NCI-H446 (cell line): ENCODE data around the gene CD244.
"Not testable (repeated sequence)": the region's sequence is repeated elsewhere in the genome, so short reads cannot be mapped to it uniquely, and the experiment has no call there.

Experiments used
- DNase-seq, 2 experiments: peaks; one replicate each; lab custom pipeline; 2025; lab: John Stamatoyannopoulos, UW

Gene CD244

GRCh38 chr1:160879056-160879455, 16.4 kb upstream of the CD244 start:
- no peak for DNase-seq

GRCh38 chr1:160877221-160877620, 14.5 kb upstream of the CD244 start:
- no peak for DNase-seq

GRCh38 chr1:160876311-160876710, 13.6 kb upstream of the CD244 start:
- no peak for DNase-seq

GRCh38 chr1:160875591-160875990, 12.9 kb upstream of the CD244 start:
- not testable (repeated sequence) for DNase-seq

- no peak for DNase-seq
Observed at GRCh38 chr1:160874935-160875334, 12.2 kb upstream of the CD244 start.

GRCh38 chr1:160868141-160868540, 5.5 kb upstream of the CD244 start:
- no peak for DNase-seq

GRCh38 chr1:160867651-160868050, 5.0 kb upstream of the CD244 start:
- DNase-seq = not testable (repeated sequence)

GRCh38 chr1:160866695-160867260, 4.1 kb upstream of the CD244 start:
- no peak for DNase-seq

- no peak for DNase-seq
Observed at GRCh38 chr1:160866001-160866694, 3.5 kb upstream of the CD244 start.

GRCh38 chr1:160865337-160865736, 2.6 kb upstream of the CD244 start:
- no peak for DNase-seq

- DNase-seq = no peak
Observed at GRCh38 chr1:160864173-160864572, 1.5 kb upstream of the CD244 start.

GRCh38 chr1:160863774-160864131, 1.1 kb upstream of the CD244 start:
- no peak for DNase-seq

- DNase-seq = no peak
Observed at GRCh38 chr1:160863061-160863773, 530 bp upstream of the CD244 start.

- DNase-seq = no peak
Observed at GRCh38 chr1:160860840-160861505, 1.7 kb downstream of the CD244 start.

GRCh38 chr1:160859166-160859565, 3.5 kb downstream of the CD244 start:
- DNase-seq = no peak

- DNase-seq = no peak
Observed at GRCh38 chr1:160858507-160858906, 4.2 kb downstream of the CD244 start.

- DNase-seq = no peak
Observed at GRCh38 chr1:160858097-160858496, 4.6 kb downstream of the CD244 start.

- no peak for DNase-seq
Observed at GRCh38 chr1:160855181-160855981, 7.3 kb downstream of the CD244 start.

GRCh38 chr1:160853754-160854153, 8.9 kb downstream of the CD244 start:
- DNase-seq = no peak

- DNase-seq = no peak
Observed at GRCh38 chr1:160853014-160853413, 9.7 kb downstream of the CD244 start.

GRCh38 chr1:160850993-160851392, 11.7 kb downstream of the CD244 start:
- no peak for DNase-seq

- DNase-seq = no peak
Observed at GRCh38 chr1:160850541-160850940, 12.1 kb downstream of the CD244 start.
